ENCODE measurements around the gene ZCCHC14. TPM values are rescaled to one million over a fixed set of nuclear protein-coding genes. Genes with fewer than 3 reads are reported as not detected.
"Not testable (repeated sequence)": the region's sequence is repeated elsewhere in the genome, so short reads cannot be mapped to it uniquely, and the experiment has no call there.

Gene ZCCHC14
- total and polyA plus RNA-seq, 8 donors, result 23.4 to 38.7 (median 31.4) TPM

DNA sequence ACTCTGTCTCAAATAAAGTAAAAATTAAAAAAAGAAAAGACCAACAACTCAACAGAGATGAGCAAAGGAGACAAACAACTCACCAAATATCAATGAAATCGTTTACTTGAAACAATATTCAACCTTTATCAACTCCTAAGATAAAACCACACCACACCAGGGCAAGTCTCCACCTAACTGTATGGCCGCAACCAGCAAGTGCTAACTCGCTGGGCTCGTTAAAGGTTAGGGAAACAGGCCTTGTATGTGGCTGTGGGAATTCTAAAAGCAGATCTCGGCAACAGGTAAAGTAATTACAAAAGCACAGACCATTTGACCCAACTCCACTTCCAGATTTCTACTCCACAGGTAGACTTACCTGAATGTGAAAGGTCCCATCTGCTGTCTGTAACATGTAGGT is 9.3 kb downstream of the ZCCHC14 start:
- ATAC-seq, result no peak
- no peaks in the 10 kb centered on the region for H3K9me3 ChIP-seq

DNA sequence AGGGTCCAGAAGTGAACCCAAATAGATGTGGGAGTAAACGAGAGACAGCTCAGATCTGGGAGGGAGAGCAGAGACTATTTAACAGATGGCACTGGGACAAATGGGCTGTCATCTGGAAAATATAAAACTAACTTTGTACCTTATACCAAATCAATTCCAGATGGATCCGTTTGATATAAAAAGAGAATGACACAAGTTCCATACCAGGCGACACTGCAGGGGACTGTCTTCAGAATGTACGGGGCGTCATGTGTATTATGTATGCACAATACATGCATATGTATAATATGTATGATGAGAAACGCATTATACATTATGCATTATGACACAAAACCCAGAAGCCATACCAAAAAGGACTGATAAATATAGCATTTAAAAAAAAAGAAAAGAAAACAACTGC is 10.2 kb downstream of the ZCCHC14 start:
- H3K27me3 ChIP-seq; H3K4me3 ChIP-seq; intact Hi-C loops (cut with DNase I); H3K27ac ChIP-seq; ATAC-seq; H3K36me3 ChIP-seq; H3K9me3 ChIP-seq; DNase-seq: not testable (repeated sequence)
- H3K4me1 ChIP-seq, result peaks cover 9 to 41% of the 10 kb centered on the region in 2 donors

More for the DNA sequence above, 9.3 kb downstream of the ZCCHC14 start:
- TF ChIP-seq, protein P1, sequence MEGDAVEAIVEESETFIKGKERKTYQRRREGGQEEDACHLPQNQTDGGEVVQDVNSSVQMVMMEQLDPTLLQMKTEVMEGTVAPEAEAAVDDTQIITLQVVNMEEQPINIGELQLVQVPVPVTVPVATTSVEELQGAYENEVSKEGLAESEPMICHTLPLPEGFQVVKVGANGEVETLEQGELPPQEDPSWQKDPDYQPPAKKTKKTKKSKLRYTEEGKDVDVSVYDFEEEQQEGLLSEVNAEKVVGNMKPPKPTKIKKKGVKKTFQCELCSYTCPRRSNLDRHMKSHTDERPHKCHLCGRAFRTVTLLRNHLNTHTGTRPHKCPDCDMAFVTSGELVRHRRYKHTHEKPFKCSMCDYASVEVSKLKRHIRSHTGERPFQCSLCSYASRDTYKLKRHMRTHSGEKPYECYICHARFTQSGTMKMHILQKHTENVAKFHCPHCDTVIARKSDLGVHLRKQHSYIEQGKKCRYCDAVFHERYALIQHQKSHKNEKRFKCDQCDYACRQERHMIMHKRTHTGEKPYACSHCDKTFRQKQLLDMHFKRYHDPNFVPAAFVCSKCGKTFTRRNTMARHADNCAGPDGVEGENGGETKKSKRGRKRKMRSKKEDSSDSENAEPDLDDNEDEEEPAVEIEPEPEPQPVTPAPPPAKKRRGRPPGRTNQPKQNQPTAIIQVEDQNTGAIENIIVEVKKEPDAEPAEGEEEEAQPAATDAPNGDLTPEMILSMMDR (IDR thresholded peaks at IDR 0.05), result no peak
- H3K4me1 ChIP-seq, result peaks cover 9 to 49% of the 10 kb centered on the region in 2 donors
- no peaks in the 10 kb centered on the region for H3K36me3 ChIP-seq
- no peaks in the 10 kb centered on the region for H3K27me3 ChIP-seq
- no peak overlapping the region for H3K27ac ChIP-seq
- no peak overlapping the region for H3K4me3 ChIP-seq
- intact Hi-C loops (cut with DNase I), result no loop called here
- no peak for DNase-seq

DNA sequence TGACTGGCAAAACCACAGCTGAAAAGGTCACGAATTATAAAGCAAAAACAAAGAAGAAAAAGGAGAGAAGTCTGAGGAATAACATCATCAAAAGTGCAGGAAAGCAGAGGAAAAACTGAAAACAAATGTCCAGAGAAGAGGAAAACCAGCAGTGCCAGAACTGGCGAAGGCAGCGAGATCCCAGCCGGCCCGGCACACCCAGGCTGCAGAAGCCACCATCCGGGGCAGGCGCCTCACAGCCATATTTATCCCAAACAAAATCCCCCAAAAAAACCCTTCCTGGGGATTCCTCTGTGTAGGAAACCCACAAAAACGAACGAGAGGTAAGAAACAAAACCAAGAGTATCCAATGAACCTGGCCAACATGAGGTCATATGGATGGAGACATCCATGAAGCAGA is 10.6 kb downstream of the ZCCHC14 start:
- Histone ChIP-seq H3K27me3 (no peaks in the 10 kb centered on the region), H3K27ac (no peak overlapping the region), H3K36me3 (no peaks in the 10 kb centered on the region), H3K4me1 (peaks cover 7 to 37% of the 10 kb centered on the region in 2 donors), H3K9me3 (no peaks in the 10 kb centered on the region), H3K4me3 (no peak overlapping the region)
- TF ChIP-seq, protein P1 (IDR thresholded peaks at IDR 0.05), result no peak
- intact Hi-C loops (cut with DNase I), result no loop called here
- DNase-seq, result no peak
- ATAC-seq, result no peak

DNA sequence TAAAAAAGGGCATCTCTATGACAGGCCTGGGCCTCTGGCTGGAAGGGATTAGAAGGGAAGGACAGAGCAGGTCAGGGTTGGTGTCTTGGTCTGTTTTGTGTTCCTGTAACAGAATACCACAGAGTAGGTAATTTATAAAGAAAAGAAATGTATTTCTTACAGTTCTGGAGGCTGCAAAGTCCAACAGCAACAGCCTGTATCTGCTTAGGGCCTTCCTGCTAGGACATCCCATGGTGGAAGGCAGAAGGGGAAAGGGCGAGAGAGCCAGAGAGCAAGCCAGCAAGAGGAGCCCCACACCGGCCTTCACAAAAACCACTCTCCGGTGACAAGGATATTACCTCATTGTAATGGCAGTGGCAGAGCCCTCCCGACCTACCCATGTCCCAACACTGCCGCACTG is 11.1 kb downstream of the ZCCHC14 start:
- intact Hi-C loops (cut with DNase I); ATAC-seq; H3K9me3 ChIP-seq; H3K27me3 ChIP-seq; H3K27ac ChIP-seq; H3K4me3 ChIP-seq; DNase-seq; H3K36me3 ChIP-seq: not testable (repeated sequence)
- H3K4me1 ChIP-seq, result peaks cover 1 to 31% of the 10 kb centered on the region in 2 donors

DNA sequence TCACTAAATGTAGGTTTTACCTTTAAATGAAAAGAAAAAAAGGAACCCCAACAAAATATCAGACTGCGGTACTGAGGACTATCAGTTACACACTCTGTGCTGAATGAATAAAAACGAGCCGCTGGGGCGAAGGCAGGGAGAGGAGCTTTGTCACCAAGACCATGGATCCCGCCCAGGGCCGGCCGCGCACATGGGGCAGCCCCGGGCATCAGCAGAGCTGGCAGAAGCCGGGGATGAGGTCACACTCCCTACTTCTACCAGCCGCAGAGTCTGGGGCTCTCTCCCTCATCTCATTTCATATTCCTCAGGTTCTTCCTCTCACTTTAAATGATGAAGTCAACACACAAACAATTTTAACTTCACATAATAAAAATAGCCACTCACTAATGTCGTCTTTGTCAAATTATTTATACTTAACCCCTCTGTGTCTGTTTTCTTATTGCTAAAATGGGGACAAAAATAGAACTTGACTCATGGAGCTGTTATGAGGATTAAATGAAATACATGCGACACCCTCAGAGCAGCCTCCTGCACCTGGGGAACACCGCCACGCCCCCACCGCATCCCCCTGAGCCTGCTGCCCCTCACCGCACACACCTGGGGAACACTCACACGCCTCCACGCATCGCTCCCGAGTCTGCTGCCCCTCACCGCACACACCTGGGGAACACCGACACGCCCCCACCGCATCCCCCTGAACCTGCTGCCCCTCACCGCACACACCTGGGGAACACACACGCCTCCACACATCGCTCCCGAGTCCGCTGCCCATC is 15.4 kb downstream of the ZCCHC14 start:
- ATAC-seq; H3K27ac ChIP-seq; H3K9me3 ChIP-seq; intact Hi-C loops (cut with DNase I); H3K4me3 ChIP-seq; H3K27me3 ChIP-seq; DNase-seq; H3K36me3 ChIP-seq: not testable (repeated sequence)
- peaks cover 0 to 19% of the 10 kb centered on the region in 2 donors for H3K4me1 ChIP-seq

DNA sequence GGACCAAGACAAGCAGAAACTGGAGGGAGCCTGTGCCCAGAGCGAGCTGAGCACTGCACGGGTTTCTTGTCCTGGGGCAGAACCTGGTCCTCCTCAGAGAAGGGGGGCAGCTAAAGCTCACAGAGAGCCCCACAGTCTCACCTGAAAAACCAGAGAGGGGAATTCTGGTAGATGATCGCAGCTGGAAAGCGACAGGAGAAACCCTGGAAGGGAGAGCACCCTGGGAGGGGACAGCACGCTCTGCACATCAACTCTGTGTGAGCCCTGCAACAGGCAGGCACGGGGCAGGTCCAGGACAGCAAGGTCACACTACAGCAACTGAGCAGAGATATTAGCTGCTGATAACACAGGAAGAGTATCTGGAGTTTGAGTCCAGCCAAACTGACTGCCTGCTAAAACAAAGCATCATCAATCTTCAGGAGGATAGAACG is 18.2 kb downstream of the ZCCHC14 start:
- DNase-seq, result no peak
- H3K9me3 ChIP-seq, result no peaks in the 10 kb centered on the region
- H3K27me3 ChIP-seq, result no peaks in the 10 kb centered on the region
- intact Hi-C loops (cut with DNase I), result no loop called here
- no peak for ATAC-seq
- no peak overlapping the region for H3K4me3 ChIP-seq
- H3K4me1 ChIP-seq, result peaks cover 9 to 35% of the 10 kb centered on the region in 2 donors
- TF ChIP-seq, protein P1 (IDR thresholded peaks at IDR 0.05), result no peak
- H3K27ac ChIP-seq, result no peak overlapping the region
- peaks cover 0 to 6% of the 10 kb centered on the region in 2 donors for H3K36me3 ChIP-seq
